Activated B cell treated with CpG ODN at 0.5 μM for 24 hours (primary cell): ENCODE data around the gene ZNF575. TPM values are rescaled to one million over a fixed set of nuclear protein-coding genes. Genes with fewer than 3 reads are reported as not detected.
A peak's percentile ranks its signal among the peaks of the same experiment; 100 is the strongest.

Experiments
- ATAC-seq: fragments of 200-7000 bp; cut with Tn5 transposase; one replicate; pipeline ENCODE4 v1.10.0; 2021; ENCODE audit warnings: low read depth, mild to moderate bottlenecking, moderate library complexity
- CTCF ChIA-PET: fragments of 350-600 bp; sonication (Branson Sonifier 250); formaldehyde crosslinking; loops from one replicate; lab custom pipeline; 2021; ENCODE audit warnings: antibody characterized with exemption; lab: Charles Lee
- POLR2A ChIA-PET: fragments of 350-600 bp; sonication (Branson Sonifier 250); formaldehyde crosslinking; loops from one replicate; lab custom pipeline; 2021; ENCODE audit warnings: antibody characterized with exemption; lab: Charles Lee
- DNase-seq: peaks from one replicate; pipeline ENCODE4 v3.0.0; 2022
- H3K27ac Mint-ChIP-seq: one replicate; pipeline ENCODE4 v1.8.0; 2020; ENCODE audit warnings: mixed read lengths
- H3K27me3 Mint-ChIP-seq: one replicate; pipeline ENCODE4 v1.8.0; 2021; ENCODE audit warnings: mixed read lengths
- H3K36me3 Mint-ChIP-seq: one replicate; pipeline ENCODE4 v1.8.0; 2021; ENCODE audit warnings: low read depth, mixed read lengths
- H3K4me1 Mint-ChIP-seq: one replicate; pipeline ENCODE4 v1.8.0; 2021; ENCODE audit warnings: mixed read lengths
- H3K4me3 Mint-ChIP-seq: one replicate; pipeline ENCODE4 v1.8.0; 2020; ENCODE audit warnings: mild to moderate bottlenecking, mixed read lengths
- H3K9me3 Mint-ChIP-seq: one replicate; pipeline ENCODE4 v1.8.0; 2020; ENCODE audit warnings: mixed read lengths
- CTCF ChIP-seq: fragments of 200-600 bp; IDR thresholded peaks from one replicate; pipeline ENCODE4 v1.8.0; 2022; ENCODE audit warnings: antibody characterized with exemption, mild to moderate bottlenecking
- intact Hi-C: fragments of 100-400 bp; cut with micrococcal nuclease; formaldehyde crosslinking; loops from one replicate; pipeline ENCODE4 v1.15.1; 2024
- total RNA-seq: library from RNA; stranded (reverse); gene quantifications from 2 replicates; pipeline ENCODE4 v1.2.3, GENCODE V29; 2022

Gene ZNF575
- total RNA-seq, 1 donor from 2014 or later = 1.9 TPM

- ChIA-PET POLR2A (interaction anchor here (0.8 to 2.2 kb wide), 3 partner anchors 11 to 105 kb away, joined by 3 to 7 read pairs (median 7); partner anchors contain the start of genes XRCC1 and ZNF575), CTCF (interaction anchor here (1.1 to 3.6 kb wide), 2 partner anchors 9 to 44 kb away, joined by 3 to 16 read pairs; no protein-coding TSS in a partner anchor)
- Mint-ChIP-seq H3K27me3 (no peaks in the 10 kb centered on the region), H3K4me3 (no peak overlapping the region), H3K9me3 (no peaks in the 10 kb centered on the region), H3K36me3 (peaks cover 19% of the 10 kb centered on the region), H3K4me1 (peaks cover 58% of the 10 kb centered on the region), H3K27ac (peak overlapping the region; percentile 93)
- ATAC-seq = no peak
- no peak for TF ChIP-seq CTCF
- intact Hi-C loops = loop anchor here (2.0 to 10.0 kb wide), 3 partner anchors 29 to 221 kb away; partner anchors contain the start of genes KCNN4 and ZNF428
- no peak for DNase-seq
These were observed 30.9 kb downstream of the ZNF575 start for GRCh38 chr19:43563816-43564457.

GRCh38 chr19:43564800-43565199 is 31.8 kb downstream of the ZNF575 start:
- ChIA-PET CTCF (interaction anchor here (0.7 to 3.6 kb wide), 4 partner anchors 10 to 45 kb away, joined by 3 to 16 read pairs (median 4); partner anchors contain the start of gene ZNF575), POLR2A (interaction anchor here (0.9 to 1.7 kb wide), 3 partner anchors 10 to 32 kb away, joined by 4 to 7 read pairs (median 7); partner anchors contain the start of genes IRGQ, XRCC1, ZNF575 and ZNF576)
- Mint-ChIP-seq H3K4me1 (peaks cover 56% of the 10 kb centered on the region), H3K27ac (peak overlapping the region; percentile 93), H3K9me3 (no peaks in the 10 kb centered on the region), H3K36me3 (peaks cover 17% of the 10 kb centered on the region), H3K4me3 (no peak overlapping the region), H3K27me3 (no peaks in the 10 kb centered on the region)
- ATAC-seq (no peak), DNase-seq (no peak)
- TF ChIP-seq CTCF = no peak
- intact Hi-C loops = loop anchor here (10.0 kb wide), 1 partner anchor 220 kb away; the partner anchor contains the start of gene KCNN4

- intact Hi-C loops = loop anchor here (10.0 kb wide), 1 partner anchor 215 kb away; the partner anchor contains the start of gene KCNN4
- no peak for DNase-seq
- ATAC-seq = no peak
- Mint-ChIP-seq H3K9me3 (no peaks in the 10 kb centered on the region), H3K27ac (no peak overlapping the region), H3K27me3 (no peaks in the 10 kb centered on the region), H3K4me1 (peaks cover 32% of the 10 kb centered on the region), H3K4me3 (no peak overlapping the region), H3K36me3 (peaks cover 20% of the 10 kb centered on the region)
- POLR2A ChIA-PET = interaction anchor here (0.6 kb wide), 1 partner anchor 42 kb away, joined by 3 read pairs; no protein-coding TSS in a partner anchor
- no peak for TF ChIP-seq CTCF
- CTCF ChIA-PET = no interaction called here
These were observed 36.7 kb downstream of the ZNF575 start for GRCh38 chr19:43569657-43570056.

- H3K27me3 Mint-ChIP-seq = no peaks in the 10 kb centered on the region
- peaks cover 26% of the 10 kb centered on the region for H3K36me3 Mint-ChIP-seq
- peaks cover 32% of the 10 kb centered on the region for H3K4me1 Mint-ChIP-seq
- intact Hi-C loops = no loop called here
- ChIA-PET CTCF (interaction anchor here (1.9 kb wide), 1 partner anchor 15 kb away, joined by 9 read pairs; no protein-coding TSS in a partner anchor), POLR2A (interaction anchor here (1.5 kb wide), 1 partner anchor 26 kb away, joined by 7 read pairs; the partner anchor contains the start of genes IRGQ and ZNF576)
- H3K27ac Mint-ChIP-seq = peak overlapping the region; percentile 59
- H3K4me3 Mint-ChIP-seq = no peak overlapping the region
- no peaks in the 10 kb centered on the region for H3K9me3 Mint-ChIP-seq
- DNase-seq = no peak
- TF ChIP-seq CTCF = no peak
- no peak for ATAC-seq
These were observed 37.3 kb downstream of the ZNF575 start for GRCh38 chr19:43570174-43570791.
